ENCODE results near the gene CAB39L. TPM values are rescaled to one million over a fixed set of nuclear protein-coding genes. Genes with fewer than 3 reads are reported as not detected.

Gene CAB39L
- total RNA-seq, 1 experiment from 2014 or later: 3.2 TPM

- Mint-ChIP-seq H3K36me3 (ENCODE audit: insufficient read depth, unreplicated experiment) (no peaks in the 10 kb centered on the region), H3K27me3 (ENCODE audit: unreplicated experiment) (no peaks in the 10 kb centered on the region), H3K4me1 (ENCODE audit: low read depth, unreplicated experiment) (no peaks in the 10 kb centered on the region), H3K27ac (ENCODE audit: unreplicated experiment) (no peak overlapping the region), H3K4me3 (ENCODE audit: low read depth, unreplicated experiment) (no peak overlapping the region), H3K9me3 (ENCODE audit: low read depth, unreplicated experiment) (no peaks in the 10 kb centered on the region)
- DNase-seq: no peak
- CTCF ChIA-PET: no interaction called here
- TF ChIP-seq CTCF (IDR thresholded peaks at IDR 0.05; ENCODE audit: unreplicated experiment): no peak
- no TSS peak for BruUV-seq (replicated peaks)
- intact Hi-C loops (cut with micrococcal nuclease; ENCODE audit: unreplicated experiment): no loop called here
Observed at GRCh38 chr13:49472186-49472585, 28.3 kb upstream of the CAB39L start.

GRCh38 chr13:49466292-49466838 is 22.5 kb upstream of the CAB39L start:
- no peak for TF ChIP-seq CTCF (IDR thresholded peaks at IDR 0.05; ENCODE audit: unreplicated experiment)
- BruUV-seq (replicated peaks): no TSS peak
- DNase-seq: no peak
- peaks cover 6% of the 10 kb centered on the region for H3K36me3 Mint-ChIP-seq (ENCODE audit: insufficient read depth, unreplicated experiment)
- CTCF ChIA-PET: interaction anchor here (0.7 to 0.9 kb wide), 2 partner anchors 9 to 301 kb away, joined by 3 to 4 read pairs; no protein-coding TSS in a partner anchor
- H3K4me1 Mint-ChIP-seq (ENCODE audit: low read depth, unreplicated experiment): no peaks in the 10 kb centered on the region
- no peak overlapping the region for H3K27ac Mint-ChIP-seq (ENCODE audit: unreplicated experiment)
- H3K9me3 Mint-ChIP-seq (ENCODE audit: low read depth, unreplicated experiment): no peaks in the 10 kb centered on the region
- intact Hi-C loops (cut with micrococcal nuclease; ENCODE audit: unreplicated experiment): no loop called here
- no peak overlapping the region for H3K4me3 Mint-ChIP-seq (ENCODE audit: low read depth, unreplicated experiment)
- H3K27me3 Mint-ChIP-seq (ENCODE audit: unreplicated experiment): no peaks in the 10 kb centered on the region

GRCh38 chr13:49464621-49465325 is 20.9 kb upstream of the CAB39L start:
- H3K27ac Mint-ChIP-seq (ENCODE audit: unreplicated experiment): no peak overlapping the region
- H3K27me3 Mint-ChIP-seq (ENCODE audit: unreplicated experiment): no peaks in the 10 kb centered on the region
- H3K36me3 Mint-ChIP-seq (ENCODE audit: insufficient read depth, unreplicated experiment): peaks cover 6% of the 10 kb centered on the region
- no peak for TF ChIP-seq CTCF (IDR thresholded peaks at IDR 0.05; ENCODE audit: unreplicated experiment)
- DNase-seq: no peak
- H3K4me3 Mint-ChIP-seq (ENCODE audit: low read depth, unreplicated experiment): no peak overlapping the region
- no peaks in the 10 kb centered on the region for H3K9me3 Mint-ChIP-seq (ENCODE audit: low read depth, unreplicated experiment)
- no TSS peak for BruUV-seq (replicated peaks)
- intact Hi-C loops (cut with micrococcal nuclease; ENCODE audit: unreplicated experiment): no loop called here
- CTCF ChIA-PET: no interaction called here
- H3K4me1 Mint-ChIP-seq (ENCODE audit: low read depth, unreplicated experiment): no peaks in the 10 kb centered on the region

- Mint-ChIP-seq H3K27ac (ENCODE audit: unreplicated experiment) (no peak overlapping the region), H3K27me3 (ENCODE audit: unreplicated experiment) (no peaks in the 10 kb centered on the region), H3K9me3 (ENCODE audit: low read depth, unreplicated experiment) (no peaks in the 10 kb centered on the region), H3K36me3 (ENCODE audit: insufficient read depth, unreplicated experiment) (peaks cover 6% of the 10 kb centered on the region), H3K4me3 (ENCODE audit: low read depth, unreplicated experiment) (no peak overlapping the region), H3K4me1 (ENCODE audit: low read depth, unreplicated experiment) (no peaks in the 10 kb centered on the region)
- intact Hi-C loops (cut with micrococcal nuclease; ENCODE audit: unreplicated experiment): no loop called here
- no TSS peak for BruUV-seq (replicated peaks)
- DNase-seq: no peak
- no peak for TF ChIP-seq CTCF (IDR thresholded peaks at IDR 0.05; ENCODE audit: unreplicated experiment)
- CTCF ChIA-PET: no interaction called here
Observed at GRCh38 chr13:49464085-49464484, 20.2 kb upstream of the CAB39L start.
